HL-60 (cell line): ENCODE measurements around the gene PRKAR1B.

Experiments
- DNase-seq, 2 experiments: peaks; one replicate each; pipeline ENCODE4 v3.0.0-alpha.2; 2010 to 2020; ENCODE audit warnings: low read depth in 1 of 2, low spot score in 1 of 2
- H3K27ac ChIP-seq: fragments of 250-450 bp; sonication (Bioruptor Pico); replicated peaks from 2 replicates; pipeline ENCODE4 v1.5.1; 2020; ENCODE audit warnings: mild to moderate bottlenecking, moderate library complexity
- H3K27me3 ChIP-seq: fragments of 250-450 bp; sonication (Bioruptor Pico); 2 replicates; pipeline ENCODE4 v1.5.1; 2021; ENCODE audit warnings: mild to moderate bottlenecking, moderate library complexity; ENCODE audit not compliant: insufficient read depth, poor library complexity, severe bottlenecking
- H3K4me3 ChIP-seq: replicated peaks from 2 replicates; pipeline ENCODE4 v1.5.1; 2011; ENCODE audit warnings: mild to moderate bottlenecking, control low read depth, low read length; ENCODE audit not compliant: insufficient read depth
- CTCF ChIP-seq: IDR thresholded peaks from one replicate; pipeline ENCODE4 v1.5.1; 2011; ENCODE audit warnings: low read length, control low read depth, inconsistent platforms; ENCODE audit not compliant: insufficient read depth
- GABPA ChIP-seq: IDR thresholded peaks from 2 replicates; pipeline ENCODE4 v1.6.1; 2012; ENCODE audit warnings: low read depth
- POLR2AphosphoS5 ChIP-seq: IDR thresholded peaks from 2 replicates; pipeline ENCODE4 v1.6.1; 2012; ENCODE audit warnings: low read depth
- REST ChIP-seq: IDR thresholded peaks from 2 replicates; pipeline ENCODE4 v1.6.1; 2012; ENCODE audit warnings: low read depth; ENCODE audit not compliant: insufficient replicate concordance
- SPI1 ChIP-seq: IDR thresholded peaks from 2 replicates; pipeline ENCODE4 v1.6.1; 2012; ENCODE audit warnings: low read depth, mild to moderate bottlenecking, borderline replicate concordance

Gene PRKAR1B

GRCh38 chr7:738241-738640 lies 11.2 kb upstream of the PRKAR1B start:
- H3K4me3 ChIP-seq = no peak overlapping the region
- no peak overlapping the region for H3K27ac ChIP-seq
- H3K27me3 ChIP-seq = no peaks in the 10 kb centered on the region
- TF ChIP-seq REST (no peak), SPI1 (no peak), CTCF (no peak), POLR2AphosphoS5 (no peak), GABPA (no peak)
- DNase-seq = no peak

- no peak for DNase-seq
- TF ChIP-seq POLR2AphosphoS5 = no peak
- no peak for TF ChIP-seq GABPA
- TF ChIP-seq SPI1 = no peak
- no peak for TF ChIP-seq CTCF
- TF ChIP-seq REST = no peak
- no peak overlapping the region for H3K4me3 ChIP-seq
- H3K27me3 ChIP-seq = no peaks in the 10 kb centered on the region
- H3K27ac ChIP-seq = no peak overlapping the region
Measured at GRCh38 chr7:734808-735207, 7.7 kb upstream of the PRKAR1B start.

- no peak for DNase-seq
- no peak overlapping the region for H3K4me3 ChIP-seq
- no peak overlapping the region for H3K27ac ChIP-seq
- TF ChIP-seq SPI1 = no peak
- TF ChIP-seq GABPA = no peak
- no peak for TF ChIP-seq CTCF
- no peak for TF ChIP-seq POLR2AphosphoS5
- no peak for TF ChIP-seq REST
- no peaks in the 10 kb centered on the region for H3K27me3 ChIP-seq
Measured at GRCh38 chr7:734214-734613, 7.1 kb upstream of the PRKAR1B start.
